Mesendoderm (in vitro differentiated cells): ENCODE results near the gene KAT6B.

Source experiments
- DNase-seq: peaks from one replicate; pipeline ENCODE4 v3.0.0; 2013
- H2AK5ac ChIP-seq: 2 replicates; pipeline ENCODE4 v1.6.1; 2013; ENCODE audit warnings: low read length, inconsistent platforms
- H2BK120ac ChIP-seq: 2 replicates; pipeline ENCODE4 v1.6.1; 2013; ENCODE audit warnings: low read depth, mild to moderate bottlenecking, low read length, moderate library complexity, mixed read lengths
- H2BK15ac ChIP-seq: replicated peaks from 2 replicates; pipeline ENCODE4 v1.6.1; 2013; ENCODE audit warnings: low read depth, mild to moderate bottlenecking, moderate library complexity
- H2BK5ac ChIP-seq: 2 replicates; pipeline ENCODE4 v1.6.1; 2013; ENCODE audit warnings: low read length, inconsistent platforms
- H3K18ac ChIP-seq: 2 replicates; pipeline ENCODE4 v1.6.1; 2013; ENCODE audit warnings: mild to moderate bottlenecking, low read length, mixed read lengths
- H3K23ac ChIP-seq: one replicate; pipeline ENCODE4 v1.6.1; 2013; ENCODE audit warnings: low read length
- H3K27ac ChIP-seq: 2 replicates; pipeline ENCODE4 v1.5.1; 2013; ENCODE audit warnings: low read depth, mild to moderate bottlenecking, inconsistent platforms, low read length, moderate library complexity
- H3K27me3 ChIP-seq: 2 replicates; pipeline ENCODE4 v1.6.1; 2013; ENCODE audit warnings: low read length, control low read depth, mild to moderate bottlenecking, inconsistent platforms; ENCODE audit not compliant: insufficient read depth, poor library complexity
- H3K36me3 ChIP-seq: 2 replicates; pipeline ENCODE4 v1.6.1; 2013; ENCODE audit warnings: low read length, inconsistent platforms; ENCODE audit not compliant: control insufficient read depth, insufficient read depth
- H3K4ac ChIP-seq: one replicate; pipeline ENCODE4 v1.6.1; 2013; ENCODE audit warnings: low read depth, mild to moderate bottlenecking, low read length, moderate library complexity
- H3K4me1 ChIP-seq: 2 replicates; pipeline ENCODE4 v1.6.1; 2013; ENCODE audit warnings: low read depth, low read length, inconsistent platforms; ENCODE audit not compliant: control insufficient read depth
- H3K4me2 ChIP-seq: 2 replicates; pipeline ENCODE4 v1.6.1; 2013; ENCODE audit warnings: low read length
- H3K4me3 ChIP-seq: 2 replicates; pipeline ENCODE4 v1.5.1; 2013; ENCODE audit warnings: mild to moderate bottlenecking, low read length
- H3K56ac ChIP-seq: one replicate; pipeline ENCODE4 v1.6.1; 2013; ENCODE audit warnings: low read length
- H3K79me1 ChIP-seq: 2 replicates; pipeline ENCODE4 v1.6.1; 2013; ENCODE audit warnings: low read length, inconsistent platforms
- H3K79me2 ChIP-seq: 2 replicates; pipeline ENCODE4 v1.6.1; 2013; ENCODE audit warnings: mild to moderate bottlenecking, low read length; ENCODE audit not compliant: control insufficient read depth, insufficient read depth
- H3K9ac ChIP-seq: 2 replicates; pipeline ENCODE4 v1.6.1; 2013; ENCODE audit warnings: low read length, inconsistent platforms
- H4K5ac ChIP-seq: one replicate; pipeline ENCODE4 v1.6.1; 2013; ENCODE audit warnings: low read length
- H4K8ac ChIP-seq: one replicate; pipeline ENCODE4 v1.6.1; 2013; ENCODE audit warnings: low read depth, mild to moderate bottlenecking, control low read depth, low read length, moderate library complexity
- WGBS: extraction: QIAGEN DNeasy Blood & Tissue Kit; methylation state at CpG from one replicate; pipeline ENCODE4 v1.1.7; 2013; ENCODE audit warnings: low lambda C conversion rate, missing lambda C conversion rate; ENCODE audit not compliant: insufficient coverage; ENCODE audit errors: extremely low coverage; 5-methylcytosine and 5-hydroxymethylcytosine counted together

KAT6B gene

DNA sequence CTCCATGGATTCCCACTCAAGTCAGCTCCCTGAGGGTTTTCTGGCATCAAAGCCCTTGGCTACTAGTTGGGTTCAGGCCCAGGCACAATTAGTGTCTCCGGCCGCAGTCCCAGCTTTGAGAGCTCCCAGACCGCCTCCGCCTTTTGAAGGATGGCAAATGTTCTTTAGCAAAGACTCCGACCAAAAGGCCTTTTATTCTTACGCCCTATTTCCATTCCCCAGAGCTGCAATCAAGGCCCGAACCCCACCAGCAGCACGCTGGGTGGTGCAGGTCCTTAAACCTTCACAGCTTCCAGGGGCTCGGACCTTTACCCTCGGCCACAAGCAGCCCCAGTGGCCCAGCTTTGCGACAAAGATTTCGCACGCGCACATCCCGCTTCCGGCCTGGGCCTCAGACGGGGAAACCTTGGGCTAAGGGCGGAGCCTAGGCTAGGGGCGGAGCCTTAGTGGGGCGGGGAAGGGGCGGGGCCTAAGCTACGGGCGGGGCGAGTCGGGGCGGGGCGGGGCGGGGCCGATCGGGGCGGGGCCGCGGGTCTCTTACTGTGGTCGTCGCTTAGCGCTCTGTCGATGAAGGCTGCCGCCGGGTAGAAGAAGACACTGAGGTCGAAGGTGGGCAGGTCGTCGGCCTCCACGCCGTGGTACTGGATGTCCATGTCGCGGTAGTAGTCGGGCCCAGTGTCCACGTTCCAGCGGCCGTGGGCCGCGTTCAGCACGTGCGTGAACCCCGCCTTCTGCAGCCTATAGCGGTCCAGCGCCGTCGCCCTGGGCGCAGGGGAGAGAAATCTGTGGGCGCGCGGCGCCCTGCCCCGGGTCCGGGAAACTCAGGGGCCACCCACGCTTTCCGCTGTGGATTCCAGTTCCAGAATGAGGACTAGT, 217.1 kb downstream of the KAT6B start:
- no peak for DNase-seq
- no peak overlapping the region for H3K27ac ChIP-seq

DNA sequence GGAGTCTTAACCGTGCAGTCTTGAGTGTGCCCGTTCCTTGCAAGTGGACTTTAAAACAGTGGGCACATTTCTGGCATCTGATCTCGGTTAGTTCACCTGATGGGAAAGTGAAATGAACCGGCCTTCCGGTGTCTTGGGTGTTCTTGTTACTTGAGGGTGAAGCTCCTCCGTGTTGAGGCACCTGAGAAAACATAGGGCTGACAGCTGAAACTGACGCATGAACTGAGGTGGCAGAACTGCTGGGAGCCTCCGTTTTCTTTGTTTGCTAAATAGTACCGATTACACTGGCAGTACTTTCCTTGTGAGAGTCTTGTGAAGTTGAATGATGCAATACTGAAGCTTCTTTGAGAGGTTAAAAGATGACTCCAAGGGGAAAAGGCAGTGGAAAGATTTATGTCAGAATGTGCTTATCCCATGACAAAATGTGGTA, 222.3 kb downstream of the KAT6B start:
- no peaks in the 10 kb centered on the region for H3K4me1 ChIP-seq
- no peaks in the 10 kb centered on the region for H3K27me3 ChIP-seq
- H2BK15ac ChIP-seq, result no peak overlapping the region
- H3K4me2 ChIP-seq, result no peak overlapping the region
- no peaks in the 10 kb centered on the region for H3K79me1 ChIP-seq
- no peak overlapping the region for H3K23ac ChIP-seq
- H2BK5ac ChIP-seq, result no peak overlapping the region
- H3K9ac ChIP-seq, result no peak overlapping the region
- H3K4ac ChIP-seq, result no peak overlapping the region
- H2AK5ac ChIP-seq, result no peak overlapping the region
- no peak overlapping the region for H3K18ac ChIP-seq
- WGBS, result no CpG with 5 or more reads among the region's 9 CpGs
- H3K79me2 ChIP-seq, result no peaks in the 10 kb centered on the region
- no peak overlapping the region for H3K56ac ChIP-seq
- H2BK120ac ChIP-seq, result no peak overlapping the region
- H3K27ac ChIP-seq, result no peak overlapping the region
- H3K36me3 ChIP-seq, result no peaks in the 10 kb centered on the region
- H4K8ac ChIP-seq, result no peak overlapping the region
- H3K4me3 ChIP-seq, result no peak overlapping the region
- H4K5ac ChIP-seq, result no peak overlapping the region
- peak; percentile 65 for DNase-seq

More for the DNA sequence above, 217.1 kb downstream of the KAT6B start:
- Histone ChIP-seq H3K4me1 (no peaks in the 10 kb centered on the region), H3K9ac (no peak overlapping the region), H3K79me2 (no peaks in the 10 kb centered on the region), H2BK5ac (no peak overlapping the region), H2BK15ac (no peak overlapping the region), H4K8ac (no peak overlapping the region), H3K4me3 (no peak overlapping the region), H3K18ac (no peak overlapping the region), H3K4me2 (no peak overlapping the region), H3K79me1 (no peaks in the 10 kb centered on the region), H2AK5ac (no peak overlapping the region), H2BK120ac (no peak overlapping the region), H4K5ac (no peak overlapping the region), H3K36me3 (no peaks in the 10 kb centered on the region), H3K23ac (no peak overlapping the region), H3K56ac (no peak overlapping the region), H3K27me3 (no peaks in the 10 kb centered on the region), H3K4ac (no peak overlapping the region)
- no CpG with 5 or more reads among the region's 68 CpGs for WGBS

DNA sequence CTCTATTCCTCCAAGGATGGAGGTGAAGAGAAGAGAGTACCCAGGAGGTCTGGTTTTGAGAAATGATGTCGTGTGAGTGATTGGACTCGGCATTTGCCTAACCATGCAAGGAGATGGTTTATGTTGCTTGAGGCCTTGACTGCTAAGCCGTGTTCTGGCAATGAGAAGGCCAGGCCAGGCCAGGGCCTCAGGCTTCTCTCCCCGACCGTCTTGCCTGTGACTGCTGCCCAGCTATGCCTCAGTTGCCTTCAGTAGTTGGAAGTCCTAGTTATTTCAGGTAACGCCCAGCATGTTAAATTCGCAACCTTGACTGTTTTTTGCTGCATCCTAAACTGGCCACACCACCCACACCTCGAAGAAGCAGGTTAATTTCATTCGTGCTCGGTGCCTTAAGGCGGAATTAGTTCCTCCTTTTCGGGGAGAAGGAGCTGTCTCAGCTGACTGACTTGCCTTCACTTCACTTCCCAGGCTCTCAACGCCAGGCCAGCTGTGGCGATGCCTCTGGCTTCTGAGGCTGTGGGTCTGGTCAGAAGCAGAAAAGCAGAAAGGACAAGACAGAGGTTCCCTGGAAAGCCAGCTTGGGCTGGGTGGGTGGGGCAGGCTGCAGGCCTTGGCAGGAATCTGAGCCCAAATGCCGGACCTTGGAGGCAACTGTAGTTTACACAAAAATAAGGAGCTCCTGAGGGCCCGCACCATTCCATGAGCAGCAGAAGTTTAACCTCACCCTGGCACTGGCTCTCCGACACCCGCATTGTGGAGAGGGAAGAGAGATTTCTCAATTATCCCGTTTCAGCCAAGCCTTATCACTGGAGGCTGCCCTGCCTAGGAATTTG, 223.1 kb downstream of the KAT6B start:
- no CpG with 5 or more reads among the region's 19 CpGs for WGBS
- Histone ChIP-seq H3K56ac (no peak overlapping the region), H3K23ac (no peak overlapping the region), H2BK5ac (peak overlapping the region; percentile 35), H3K4me3 (no peak overlapping the region), H2BK15ac (no peak overlapping the region), H3K18ac (no peak overlapping the region), H3K4me2 (no peak overlapping the region), H4K8ac (no peak overlapping the region), H3K4me1 (no peaks in the 10 kb centered on the region), H3K79me2 (no peaks in the 10 kb centered on the region), H3K27me3 (no peaks in the 10 kb centered on the region), H3K4ac (no peak overlapping the region), H3K27ac (no peak overlapping the region), H3K79me1 (no peaks in the 10 kb centered on the region), H2BK120ac (no peak overlapping the region), H3K9ac (no peak overlapping the region), H2AK5ac (no peak overlapping the region), H3K36me3 (no peaks in the 10 kb centered on the region), H4K5ac (no peak overlapping the region)
- DNase-seq, result peak; percentile 44

DNA sequence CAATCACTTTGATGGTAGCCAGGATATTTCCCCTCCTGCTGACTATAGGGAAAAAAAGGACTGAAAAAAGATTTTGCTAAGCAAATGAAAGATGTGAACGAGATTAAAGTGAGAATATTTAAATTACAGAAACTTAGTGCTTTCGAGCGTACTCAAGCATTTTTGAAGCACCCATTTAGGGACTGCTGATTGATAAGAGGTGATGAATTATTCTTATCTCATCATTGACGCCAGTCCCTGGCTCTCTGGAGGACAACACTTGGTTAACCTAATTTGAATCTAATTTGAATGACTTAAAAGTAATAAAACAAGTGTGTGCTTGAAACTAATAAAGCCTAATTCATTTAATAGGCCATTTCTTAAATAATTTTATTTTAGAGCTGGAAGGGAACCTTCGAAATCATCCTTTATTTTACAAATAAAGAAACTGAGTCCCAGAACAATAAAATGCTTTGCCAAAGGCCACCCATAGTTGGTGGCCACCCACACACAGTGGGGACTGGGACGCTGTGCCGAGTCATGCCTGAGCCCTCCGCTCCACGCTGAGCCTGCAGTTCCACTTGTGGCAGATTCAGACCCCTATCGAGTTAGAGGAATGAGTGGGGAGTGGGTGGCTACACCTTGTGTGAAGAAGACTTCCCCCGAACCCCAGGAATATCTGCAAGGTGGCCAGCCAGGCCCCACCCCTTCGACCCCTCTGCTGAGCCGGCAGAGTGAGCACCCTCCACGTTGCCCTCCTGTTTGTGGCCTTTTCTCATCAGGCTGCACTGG, 223.9 kb downstream of the KAT6B start:
- H3K18ac ChIP-seq, result no peak overlapping the region
- no peak overlapping the region for H2AK5ac ChIP-seq
- H3K23ac ChIP-seq, result no peak overlapping the region
- no peak overlapping the region for H3K4me2 ChIP-seq
- H3K27me3 ChIP-seq, result no peaks in the 10 kb centered on the region
- no peak overlapping the region for H2BK15ac ChIP-seq
- H3K36me3 ChIP-seq, result no peaks in the 10 kb centered on the region
- no CpG with 5 or more reads among the region's 14 CpGs for WGBS
- no peak for DNase-seq
- H2BK5ac ChIP-seq, result no peak overlapping the region
- H3K79me1 ChIP-seq, result no peaks in the 10 kb centered on the region
- no peaks in the 10 kb centered on the region for H3K79me2 ChIP-seq
- no peak overlapping the region for H3K4me3 ChIP-seq
- H4K8ac ChIP-seq, result no peak overlapping the region
- H2BK120ac ChIP-seq, result no peak overlapping the region
- H3K4ac ChIP-seq, result no peak overlapping the region
- no peak overlapping the region for H3K27ac ChIP-seq
- no peak overlapping the region for H3K56ac ChIP-seq
- no peak overlapping the region for H4K5ac ChIP-seq
- H3K4me1 ChIP-seq, result no peaks in the 10 kb centered on the region
- H3K9ac ChIP-seq, result no peak overlapping the region

DNA sequence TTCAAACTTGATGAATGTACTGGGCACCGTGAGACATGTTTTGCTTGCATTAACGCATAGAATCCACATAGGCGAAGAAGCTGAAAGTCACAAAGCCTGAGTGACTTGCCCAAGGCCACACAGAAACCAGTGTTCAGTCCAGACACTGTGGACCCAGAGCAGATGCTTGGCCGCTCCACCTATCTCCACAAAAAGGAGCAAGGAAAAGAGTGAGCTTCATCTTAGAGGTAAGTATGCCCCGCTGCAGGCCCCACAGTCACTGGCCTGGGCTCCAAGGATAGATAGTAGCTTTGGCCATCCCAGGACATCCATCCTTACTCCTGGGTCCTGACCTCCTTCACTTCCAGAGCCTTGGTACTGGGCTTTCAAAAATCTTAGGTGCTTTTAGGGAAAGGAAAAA, 224.9 kb downstream of the KAT6B start:
- H4K5ac ChIP-seq, result no peak overlapping the region
- H3K4ac ChIP-seq, result no peak overlapping the region
- H3K4me2 ChIP-seq, result no peak overlapping the region
- no peak overlapping the region for H2BK120ac ChIP-seq
- no peak overlapping the region for H3K9ac ChIP-seq
- H4K8ac ChIP-seq, result no peak overlapping the region
- H2BK15ac ChIP-seq, result no peak overlapping the region
- H3K79me2 ChIP-seq, result no peaks in the 10 kb centered on the region
- H3K27ac ChIP-seq, result no peak overlapping the region
- H3K27me3 ChIP-seq, result no peaks in the 10 kb centered on the region
- no peak overlapping the region for H2BK5ac ChIP-seq
- H3K56ac ChIP-seq, result no peak overlapping the region
- no peak for DNase-seq
- H3K18ac ChIP-seq, result no peak overlapping the region
- no peaks in the 10 kb centered on the region for H3K79me1 ChIP-seq
- no peaks in the 10 kb centered on the region for H3K36me3 ChIP-seq
- no peaks in the 10 kb centered on the region for H3K4me1 ChIP-seq
- H3K23ac ChIP-seq, result no peak overlapping the region
- no peak overlapping the region for H2AK5ac ChIP-seq
- WGBS, result no CpG with 5 or more reads among the region's 5 CpGs
- no peak overlapping the region for H3K4me3 ChIP-seq
